WI38 (cell line): ENCODE results near the gene STRN4.
A peak's percentile ranks its signal among the peaks of the same experiment; 100 is the strongest.

Experiments used
- H3K4me3 ChIP-seq: 2 replicates; pipeline ENCODE4 v1.5.1; 2011; ENCODE audit warnings: low read depth, mild to moderate bottlenecking, control low read depth, low read length
- CTCF ChIP-seq: IDR thresholded peaks from 2 replicates; pipeline ENCODE4 v1.5.1; 2012; ENCODE audit warnings: low read depth, mild to moderate bottlenecking, control low read depth, low read length

The STRN4 gene

GRCh38 chr19:46759206-46759605 is 13.0 kb upstream of the STRN4 start:
- TF ChIP-seq CTCF = no peak
- H3K4me3 ChIP-seq = no peak overlapping the region

- H3K4me3 ChIP-seq = no peak overlapping the region
- no peak for TF ChIP-seq CTCF
Measured at GRCh38 chr19:46756544-46756888, 10.3 kb upstream of the STRN4 start.

GRCh38 chr19:46755853-46756543 is 9.7 kb upstream of the STRN4 start:
- no peak for TF ChIP-seq CTCF
- no peak overlapping the region for H3K4me3 ChIP-seq

- no peak for TF ChIP-seq CTCF
- no peak overlapping the region for H3K4me3 ChIP-seq
Measured at GRCh38 chr19:46755077-46755852, 9.0 kb upstream of the STRN4 start.

GRCh38 chr19:46753420-46754155 is 7.3 kb upstream of the STRN4 start:
- no peak overlapping the region for H3K4me3 ChIP-seq
- no peak for TF ChIP-seq CTCF

GRCh38 chr19:46748325-46749109 is 2.3 kb upstream of the STRN4 start:
- peak; percentile 83 for TF ChIP-seq CTCF
- no peak overlapping the region for H3K4me3 ChIP-seq
